HL-60 (cell line): ENCODE results near the gene SNX25.
"Not testable (repeated sequence)": the region's sequence is repeated elsewhere in the genome, so short reads cannot be mapped to it uniquely, and the experiment has no call there.

Experiments
- DNase-seq, 2 experiments: peaks; one replicate each; pipeline ENCODE4 v3.0.0-alpha.2; 2010 to 2020; ENCODE audit warnings: low read depth in 1 of 2, low spot score in 1 of 2
- H3K27ac ChIP-seq: fragments of 250-450 bp; sonication (Bioruptor Pico); replicated peaks from 2 replicates; pipeline ENCODE4 v1.5.1; 2020; ENCODE audit warnings: mild to moderate bottlenecking, moderate library complexity
- H3K27me3 ChIP-seq: fragments of 250-450 bp; sonication (Bioruptor Pico); 2 replicates; pipeline ENCODE4 v1.5.1; 2021; ENCODE audit warnings: mild to moderate bottlenecking, moderate library complexity; ENCODE audit not compliant: insufficient read depth, poor library complexity, severe bottlenecking
- H3K4me3 ChIP-seq: replicated peaks from 2 replicates; pipeline ENCODE4 v1.5.1; 2011; ENCODE audit warnings: mild to moderate bottlenecking, control low read depth, low read length; ENCODE audit not compliant: insufficient read depth
- GABPA ChIP-seq: IDR thresholded peaks from 2 replicates; pipeline ENCODE4 v1.6.1; 2012; ENCODE audit warnings: low read depth
- POLR2AphosphoS5 ChIP-seq: IDR thresholded peaks from 2 replicates; pipeline ENCODE4 v1.6.1; 2012; ENCODE audit warnings: low read depth
- SPI1 ChIP-seq: IDR thresholded peaks from 2 replicates; pipeline ENCODE4 v1.6.1; 2012; ENCODE audit warnings: low read depth, mild to moderate bottlenecking, borderline replicate concordance
- TF ChIP-seq, protein P1 (sequence below): IDR thresholded peaks from one replicate; pipeline ENCODE4 v1.5.1; 2011; ENCODE audit warnings: low read length, control low read depth, inconsistent platforms; ENCODE audit not compliant: insufficient read depth
- TF ChIP-seq, protein P2 (sequence below): IDR thresholded peaks from 2 replicates; pipeline ENCODE4 v1.6.1; 2012; ENCODE audit warnings: low read depth; ENCODE audit not compliant: insufficient replicate concordance

The SNX25 gene

DNA sequence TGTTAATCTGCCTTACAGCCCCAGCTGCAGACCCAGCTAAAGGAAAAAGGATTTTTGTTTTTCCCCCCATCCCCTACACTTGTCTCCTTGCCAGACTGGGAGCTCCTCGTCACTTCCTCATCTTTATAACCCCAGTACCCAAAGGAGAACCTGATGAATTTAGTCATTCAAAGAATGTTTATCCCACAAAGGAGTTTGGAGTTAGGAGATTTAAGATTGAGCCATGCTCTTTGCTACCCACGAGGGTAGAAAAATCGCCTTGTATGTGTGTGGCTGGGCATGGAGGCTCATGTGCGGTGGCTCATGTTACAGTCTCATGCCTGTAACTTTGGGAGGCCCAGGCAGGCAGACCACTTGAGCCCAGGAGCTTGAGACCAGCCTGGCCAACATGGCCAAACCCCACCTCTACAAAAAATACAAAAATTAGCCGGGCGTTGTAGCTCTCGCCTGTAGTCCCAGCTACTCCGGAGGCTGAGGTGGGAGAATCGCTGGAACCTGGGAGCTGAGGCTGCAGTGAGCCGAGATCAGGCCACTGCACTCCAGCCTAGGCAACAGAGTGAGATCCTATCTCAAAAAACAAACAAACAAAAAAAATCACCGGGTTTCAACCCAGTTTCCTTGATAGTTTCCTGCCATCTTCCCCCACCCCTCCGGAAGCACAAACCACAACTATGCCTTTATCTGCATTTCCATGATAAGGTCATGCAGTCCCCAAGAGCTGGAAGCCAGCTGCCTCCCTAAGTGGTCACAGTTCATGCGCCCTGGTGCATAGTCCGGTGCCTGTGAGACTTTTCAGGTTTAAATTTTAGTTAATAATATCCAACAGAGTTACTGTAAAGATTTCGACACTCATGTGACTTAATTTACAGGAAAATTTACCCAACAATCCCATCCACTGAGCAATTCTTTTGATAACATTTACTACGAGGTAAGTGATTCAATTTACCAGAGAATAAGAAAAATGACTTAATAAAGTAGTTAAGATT lies 7.1 kb upstream of the SNX25 start:
- Histone ChIP-seq H3K27me3 (no peaks in the 10 kb centered on the region), H3K27ac (no peak overlapping the region), H3K4me3 (no peak overlapping the region)
- TF ChIP-seq SPI1 (peak; percentile 63), POLR2AphosphoS5 (no peak)
- no peak for DNase-seq

DNA sequence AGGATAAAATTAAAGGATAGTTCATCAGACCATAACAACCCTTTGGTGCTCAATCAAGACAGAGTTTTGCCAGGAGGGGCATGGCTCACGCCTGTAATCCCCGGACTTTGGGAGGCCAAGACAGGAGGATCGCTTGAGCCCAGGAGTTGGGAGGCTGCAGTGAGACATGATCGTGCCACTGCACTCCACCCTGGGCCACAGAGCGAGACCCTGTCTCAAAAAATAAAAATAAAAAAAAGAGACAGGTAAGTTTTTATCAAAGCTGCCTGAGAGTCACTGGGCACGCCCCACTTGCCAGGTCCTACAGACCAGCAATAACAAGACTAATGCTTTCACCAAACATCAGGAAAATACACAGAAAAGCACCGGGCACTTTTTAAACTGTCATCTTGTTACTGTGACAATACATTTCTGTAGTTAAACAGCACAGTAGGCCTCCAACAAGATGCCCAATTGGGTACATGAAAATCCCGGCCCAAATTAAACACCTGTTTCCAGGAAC lies 6.4 kb upstream of the SNX25 start:
- Histone ChIP-seq H3K4me3 (peak overlapping the region; percentile 52), H3K27ac (peak overlapping the region; percentile 41; the same call in 1 of the 2 replicates), H3K27me3 (peaks cover 3% of the 10 kb centered on the region)
- TF ChIP-seq, protein P1, sequence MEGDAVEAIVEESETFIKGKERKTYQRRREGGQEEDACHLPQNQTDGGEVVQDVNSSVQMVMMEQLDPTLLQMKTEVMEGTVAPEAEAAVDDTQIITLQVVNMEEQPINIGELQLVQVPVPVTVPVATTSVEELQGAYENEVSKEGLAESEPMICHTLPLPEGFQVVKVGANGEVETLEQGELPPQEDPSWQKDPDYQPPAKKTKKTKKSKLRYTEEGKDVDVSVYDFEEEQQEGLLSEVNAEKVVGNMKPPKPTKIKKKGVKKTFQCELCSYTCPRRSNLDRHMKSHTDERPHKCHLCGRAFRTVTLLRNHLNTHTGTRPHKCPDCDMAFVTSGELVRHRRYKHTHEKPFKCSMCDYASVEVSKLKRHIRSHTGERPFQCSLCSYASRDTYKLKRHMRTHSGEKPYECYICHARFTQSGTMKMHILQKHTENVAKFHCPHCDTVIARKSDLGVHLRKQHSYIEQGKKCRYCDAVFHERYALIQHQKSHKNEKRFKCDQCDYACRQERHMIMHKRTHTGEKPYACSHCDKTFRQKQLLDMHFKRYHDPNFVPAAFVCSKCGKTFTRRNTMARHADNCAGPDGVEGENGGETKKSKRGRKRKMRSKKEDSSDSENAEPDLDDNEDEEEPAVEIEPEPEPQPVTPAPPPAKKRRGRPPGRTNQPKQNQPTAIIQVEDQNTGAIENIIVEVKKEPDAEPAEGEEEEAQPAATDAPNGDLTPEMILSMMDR, result no peak
- no peak for TF ChIP-seq POLR2AphosphoS5
- TF ChIP-seq GABPA, result no peak
- TF ChIP-seq, protein P2, sequence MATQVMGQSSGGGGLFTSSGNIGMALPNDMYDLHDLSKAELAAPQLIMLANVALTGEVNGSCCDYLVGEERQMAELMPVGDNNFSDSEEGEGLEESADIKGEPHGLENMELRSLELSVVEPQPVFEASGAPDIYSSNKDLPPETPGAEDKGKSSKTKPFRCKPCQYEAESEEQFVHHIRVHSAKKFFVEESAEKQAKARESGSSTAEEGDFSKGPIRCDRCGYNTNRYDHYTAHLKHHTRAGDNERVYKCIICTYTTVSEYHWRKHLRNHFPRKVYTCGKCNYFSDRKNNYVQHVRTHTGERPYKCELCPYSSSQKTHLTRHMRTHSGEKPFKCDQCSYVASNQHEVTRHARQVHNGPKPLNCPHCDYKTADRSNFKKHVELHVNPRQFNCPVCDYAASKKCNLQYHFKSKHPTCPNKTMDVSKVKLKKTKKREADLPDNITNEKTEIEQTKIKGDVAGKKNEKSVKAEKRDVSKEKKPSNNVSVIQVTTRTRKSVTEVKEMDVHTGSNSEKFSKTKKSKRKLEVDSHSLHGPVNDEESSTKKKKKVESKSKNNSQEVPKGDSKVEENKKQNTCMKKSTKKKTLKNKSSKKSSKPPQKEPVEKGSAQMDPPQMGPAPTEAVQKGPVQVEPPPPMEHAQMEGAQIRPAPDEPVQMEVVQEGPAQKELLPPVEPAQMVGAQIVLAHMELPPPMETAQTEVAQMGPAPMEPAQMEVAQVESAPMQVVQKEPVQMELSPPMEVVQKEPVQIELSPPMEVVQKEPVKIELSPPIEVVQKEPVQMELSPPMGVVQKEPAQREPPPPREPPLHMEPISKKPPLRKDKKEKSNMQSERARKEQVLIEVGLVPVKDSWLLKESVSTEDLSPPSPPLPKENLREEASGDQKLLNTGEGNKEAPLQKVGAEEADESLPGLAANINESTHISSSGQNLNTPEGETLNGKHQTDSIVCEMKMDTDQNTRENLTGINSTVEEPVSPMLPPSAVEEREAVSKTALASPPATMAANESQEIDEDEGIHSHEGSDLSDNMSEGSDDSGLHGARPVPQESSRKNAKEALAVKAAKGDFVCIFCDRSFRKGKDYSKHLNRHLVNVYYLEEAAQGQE, result no peak
- TF ChIP-seq SPI1, result no peak
- DNase-seq, result no peak

DNA sequence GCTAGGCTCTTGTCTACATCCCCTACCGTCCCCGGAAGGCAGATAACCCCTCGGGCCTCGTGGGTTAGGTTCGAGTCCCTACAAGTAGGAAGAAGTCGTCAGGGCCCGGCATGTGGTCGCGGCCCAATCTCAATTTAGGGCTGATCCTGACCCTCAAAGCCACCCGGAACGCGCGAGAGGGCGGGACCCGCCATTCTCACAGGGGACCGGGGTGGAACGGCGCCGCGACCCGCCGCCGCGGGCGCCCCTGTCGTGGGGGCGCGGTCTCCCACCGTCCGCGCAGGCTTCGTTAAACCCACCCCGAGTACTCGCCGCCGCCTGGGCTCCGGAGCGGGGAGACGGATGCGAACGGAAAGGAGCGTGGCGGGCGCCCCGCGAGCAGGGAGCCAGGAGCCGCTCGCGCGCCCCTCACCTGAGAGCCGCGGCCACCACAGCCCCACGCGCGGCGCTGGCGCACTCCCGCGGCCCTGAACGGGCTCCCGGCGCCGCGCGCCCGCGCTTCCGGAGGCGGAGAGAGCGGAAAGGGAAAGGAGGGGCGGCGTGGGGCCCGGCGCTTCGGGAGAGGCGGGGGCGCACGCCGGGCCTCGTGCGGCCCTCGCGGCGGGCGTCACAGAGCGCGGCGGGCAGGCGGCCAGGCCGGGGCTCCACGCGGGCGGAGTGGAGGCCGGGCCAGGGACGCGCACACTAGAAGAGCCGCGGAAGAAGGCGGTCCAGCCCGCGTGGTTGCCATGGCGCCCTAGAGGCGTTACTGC lies 5.7 kb upstream of the SNX25 start, which contains the start of gene CFAP97:
CFAP97 (minus strand) TSS at position 515 of the 752 bp plus-strand sequence. CDS start 12,804 bp downstream, outside the sequence.
- H3K27ac ChIP-seq, result peak within 1 kb of the TSS; percentile 41
- peaks cover 6% of the 10 kb centered on the region for H3K27me3 ChIP-seq
- no peak for TF ChIP-seq SPI1
- TF ChIP-seq, protein P2, result peak; percentile 10
- TF ChIP-seq POLR2AphosphoS5, result peak; percentile 46; the same call in 1 of the 2 replicates
- peak within 1 kb of the TSS; percentile 52 for H3K4me3 ChIP-seq
- peak; percentile 40 to 66 for DNase-seq

DNA sequence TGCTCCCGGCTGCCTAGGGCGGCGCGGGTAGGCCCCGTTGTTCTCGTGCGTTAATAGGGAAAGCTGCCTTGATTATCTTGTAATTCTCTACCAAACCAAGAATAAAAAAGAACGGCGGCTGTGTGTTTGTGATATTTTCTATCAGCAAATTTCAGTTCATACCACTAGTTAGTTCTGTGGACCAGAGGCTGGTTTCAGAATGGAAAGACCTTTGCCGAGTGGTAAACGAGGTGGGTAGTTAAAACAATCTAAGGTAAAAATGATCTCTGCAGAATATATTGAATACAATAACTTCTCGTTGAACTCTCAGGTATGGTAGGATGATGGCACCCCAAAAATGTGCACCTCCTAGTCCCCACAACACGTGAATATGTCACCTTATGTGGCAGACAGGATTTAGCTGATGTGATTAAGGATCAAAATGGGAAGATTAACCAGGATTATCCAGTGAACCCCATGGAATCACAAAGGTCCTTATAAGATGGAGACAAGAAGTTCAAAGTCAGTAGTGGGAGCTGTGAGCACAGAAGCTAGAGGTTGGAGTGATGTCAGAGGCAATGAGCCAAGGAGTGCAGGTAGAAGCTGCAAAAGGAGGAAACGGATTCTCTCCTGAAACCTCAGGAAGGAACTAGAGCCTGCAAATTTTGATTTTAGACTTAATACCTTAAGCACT lies 5.0 kb upstream of the SNX25 start:
- H3K4me3 ChIP-seq, result peak overlapping the region; percentile 52
- peaks cover 11% of the 10 kb centered on the region for H3K27me3 ChIP-seq
- peak overlapping the region; percentile 37 for H3K27ac ChIP-seq
- DNase-seq, result no peak
- TF ChIP-seq, protein P1, result no peak
- TF ChIP-seq GABPA (no peak), SPI1 (no peak), POLR2AphosphoS5 (no peak)
- TF ChIP-seq, protein P2, result no peak

DNA sequence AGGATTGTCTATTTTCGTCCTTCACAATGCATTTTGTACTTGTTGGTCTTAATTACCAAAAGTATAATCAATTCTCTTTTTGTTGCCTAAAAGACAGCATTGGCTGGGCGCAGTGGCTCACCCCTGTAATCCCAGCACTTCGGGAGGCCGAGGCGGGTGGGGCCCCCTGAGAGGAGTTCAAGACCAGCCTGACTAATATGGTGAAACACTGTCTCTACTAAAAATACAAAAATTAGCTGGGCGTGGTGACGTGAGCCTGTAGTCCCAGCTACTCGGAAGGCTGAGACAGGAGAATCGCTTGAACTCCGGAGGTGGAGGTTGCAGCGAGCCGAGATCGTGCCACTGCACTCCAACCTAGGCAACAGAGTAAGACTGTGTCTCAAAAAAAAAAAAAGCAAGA lies 4.3 kb upstream of the SNX25 start:
- H3K27me3 ChIP-seq, result peaks cover 11% of the 10 kb centered on the region
- not testable (repeated sequence) for H3K4me3 ChIP-seq, H3K27ac ChIP-seq, DNase-seq
